ENCODE data around the gene GATA2. TPM values are rescaled to one million over a fixed set of nuclear protein-coding genes. Genes with fewer than 3 reads are reported as not detected.
A peak's percentile ranks its signal among the peaks of the same experiment; 100 is the strongest.

GATA2 gene
- total and polyA plus RNA-seq, 5 donors = 9.7 to 18.1 (median 14.3) TPM

GRCh38 chr3:128471110-128471509 is 21.9 kb downstream of the GATA2 start:
- 76% methylated on average over 2 of the region's 2 CpGs for WGBS
- no peak for DNase-seq
- no peak overlapping the region for H3K4me3 ChIP-seq (ENCODE audit: low read length)
- intact Hi-C loops (cut with DNase I) = no loop called here
- H3K9me3 ChIP-seq (ENCODE audit: control insufficient read depth, low read length) = no peaks in the 10 kb centered on the region
- no peaks in the 10 kb centered on the region for H3K27me3 ChIP-seq (ENCODE audit: control insufficient read depth, insufficient read depth)
- no peak overlapping the region for H3K27ac ChIP-seq (ENCODE audit: low read length)
- ATAC-seq = no peak
- no peaks in the 10 kb centered on the region for H3K4me1 ChIP-seq (ENCODE audit: control insufficient read depth, insufficient read depth, low read length)

GRCh38 chr3:128470134-128470899 is 22.7 kb downstream of the GATA2 start:
- DNase-seq = peak in 1 of 3 donors; percentile 12
- Histone ChIP-seq H3K9me3 (ENCODE audit: control insufficient read depth, low read length) (no peaks in the 10 kb centered on the region), H3K4me3 (ENCODE audit: low read length) (no peak overlapping the region), H3K27me3 (ENCODE audit: control insufficient read depth, insufficient read depth) (no peaks in the 10 kb centered on the region), H3K4me1 (ENCODE audit: control insufficient read depth, insufficient read depth, low read length) (no peaks in the 10 kb centered on the region), H3K27ac (ENCODE audit: low read length) (no peak overlapping the region)
- no peak for ATAC-seq
- WGBS = 72% methylated on average over 13 of the region's 13 CpGs
- intact Hi-C loops (cut with DNase I) = no loop called here

- H3K27ac ChIP-seq (ENCODE audit: low read length) = no peak overlapping the region
- no peaks in the 10 kb centered on the region for H3K4me1 ChIP-seq (ENCODE audit: control insufficient read depth, insufficient read depth, low read length)
- 86% methylated on average over 6 of the region's 6 CpGs for WGBS
- intact Hi-C loops (cut with DNase I) = no loop called here
- H3K9me3 ChIP-seq (ENCODE audit: control insufficient read depth, low read length) = no peaks in the 10 kb centered on the region
- ATAC-seq = no peak
- no peaks in the 10 kb centered on the region for H3K27me3 ChIP-seq (ENCODE audit: control insufficient read depth, insufficient read depth)
- H3K4me3 ChIP-seq (ENCODE audit: low read length) = no peak overlapping the region
- DNase-seq = no peak
Observed at GRCh38 chr3:128469556-128469955, 23.4 kb downstream of the GATA2 start.

GRCh38 chr3:128468791-128469527 is 24.0 kb downstream of the GATA2 start:
- H3K4me1 ChIP-seq (ENCODE audit: control insufficient read depth, insufficient read depth, low read length) = no peaks in the 10 kb centered on the region
- intact Hi-C loops (cut with DNase I) = no loop called here
- no peak overlapping the region for H3K4me3 ChIP-seq (ENCODE audit: low read length)
- H3K9me3 ChIP-seq (ENCODE audit: control insufficient read depth, low read length) = no peaks in the 10 kb centered on the region
- no peaks in the 10 kb centered on the region for H3K27me3 ChIP-seq (ENCODE audit: control insufficient read depth, insufficient read depth)
- ATAC-seq (no peak), DNase-seq (peak in 1 of 3 donors; percentile 15)
- H3K27ac ChIP-seq (ENCODE audit: low read length) = no peak overlapping the region
- WGBS = 91% methylated on average over 10 of the region's 10 CpGs

- no peak overlapping the region for H3K4me3 ChIP-seq (ENCODE audit: low read length)
- no peak overlapping the region for H3K27ac ChIP-seq (ENCODE audit: low read length)
- ATAC-seq (no peak), DNase-seq (peak in 1 of 3 donors; percentile 21)
- H3K4me1 ChIP-seq (ENCODE audit: control insufficient read depth, insufficient read depth, low read length) = no peaks in the 10 kb centered on the region
- no peaks in the 10 kb centered on the region for H3K9me3 ChIP-seq (ENCODE audit: control insufficient read depth, low read length)
- 78% methylated on average over 17 of the region's 17 CpGs for WGBS
- intact Hi-C loops (cut with DNase I) = no loop called here
- no peaks in the 10 kb centered on the region for H3K27me3 ChIP-seq (ENCODE audit: control insufficient read depth, insufficient read depth)
Observed at GRCh38 chr3:128468285-128468790, 24.7 kb downstream of the GATA2 start.

GRCh38 chr3:128466840-128467541 is 26.0 kb downstream of the GATA2 start, which contains the start of gene DNAJB8:
Gene DNAJB8 (minus strand): TSS chr3:128466890. CDS start chr3:128463245, 3,645 bp downstream.
- Histone ChIP-seq H3K9me3 (ENCODE audit: control insufficient read depth, low read length) (no peaks in the 10 kb centered on the region), H3K27me3 (ENCODE audit: control insufficient read depth, insufficient read depth) (no peaks in the 10 kb centered on the region), H3K4me1 (ENCODE audit: control insufficient read depth, insufficient read depth, low read length) (no peaks in the 10 kb centered on the region), H3K27ac (ENCODE audit: low read length) (no peak within 1 kb of the TSS), H3K4me3 (ENCODE audit: low read length) (no peak within 1 kb of the TSS)
- intact Hi-C loops (cut with DNase I) = no loop called here
- 70% methylated on average over 14 of the region's 14 CpGs for WGBS
- DNase-seq = peak in 1 of 3 donors; percentile 9
- ATAC-seq = no peak

- Histone ChIP-seq H3K4me3 (ENCODE audit: low read length) (no peak overlapping the region), H3K27me3 (ENCODE audit: control insufficient read depth, insufficient read depth) (no peaks in the 10 kb centered on the region), H3K9me3 (ENCODE audit: control insufficient read depth, low read length) (no peaks in the 10 kb centered on the region), H3K27ac (ENCODE audit: low read length) (no peak overlapping the region), H3K4me1 (ENCODE audit: control insufficient read depth, insufficient read depth, low read length) (no peaks in the 10 kb centered on the region)
- DNase-seq = no peak
- WGBS = 24% methylated on average over 1 of the region's 1 CpG
- no peak for ATAC-seq
- intact Hi-C loops (cut with DNase I) = no loop called here
Observed at GRCh38 chr3:128464702-128465101, 28.3 kb downstream of the GATA2 start.

GRCh38 chr3:128464188-128464587 is 28.8 kb downstream of the GATA2 start:
- intact Hi-C loops (cut with DNase I) = no loop called here
- no peak for ATAC-seq
- no peaks in the 10 kb centered on the region for H3K27me3 ChIP-seq (ENCODE audit: control insufficient read depth, insufficient read depth)

GRCh38 chr3:128463771-128464170 is 29.2 kb downstream of the GATA2 start:
- Histone ChIP-seq H3K27me3 (ENCODE audit: control insufficient read depth, insufficient read depth) (no peaks in the 10 kb centered on the region), H3K4me1 (ENCODE audit: control insufficient read depth, insufficient read depth, low read length) (no peaks in the 10 kb centered on the region), H3K4me3 (ENCODE audit: low read length) (no peak overlapping the region), H3K9me3 (ENCODE audit: control insufficient read depth, low read length) (no peaks in the 10 kb centered on the region), H3K27ac (ENCODE audit: low read length) (no peak overlapping the region)
- no peak for ATAC-seq
- no peak for DNase-seq
- 89% methylated on average over 10 of the region's 10 CpGs for WGBS
- intact Hi-C loops (cut with DNase I) = no loop called here

More at GRCh38 chr3:128464188-128464587, 28.8 kb downstream of the GATA2 start:
- Histone ChIP-seq H3K27ac (ENCODE audit: low read length) (no peak overlapping the region), H3K4me3 (ENCODE audit: low read length) (no peak overlapping the region), H3K9me3 (ENCODE audit: control insufficient read depth, low read length) (no peaks in the 10 kb centered on the region), H3K4me1 (ENCODE audit: control insufficient read depth, insufficient read depth, low read length) (no peaks in the 10 kb centered on the region)
- no peak for DNase-seq
- 58% methylated on average over 7 of the region's 7 CpGs for WGBS

- Histone ChIP-seq H3K27ac (ENCODE audit: low read length) (no peak overlapping the region), H3K27me3 (ENCODE audit: control insufficient read depth, insufficient read depth) (no peaks in the 10 kb centered on the region), H3K9me3 (ENCODE audit: control insufficient read depth, low read length) (no peaks in the 10 kb centered on the region), H3K4me3 (ENCODE audit: low read length) (no peak overlapping the region), H3K4me1 (ENCODE audit: control insufficient read depth, insufficient read depth, low read length) (no peaks in the 10 kb centered on the region)
- no peak for DNase-seq
- WGBS = 76% methylated on average over 11 of the region's 11 CpGs
- no peak for ATAC-seq
- intact Hi-C loops (cut with DNase I) = no loop called here
Observed at GRCh38 chr3:128463354-128463753, 29.6 kb downstream of the GATA2 start.

- WGBS = 91% methylated on average over 20 of the region's 20 CpGs
- DNase-seq (no peak), ATAC-seq (no peak)
- H3K4me1 ChIP-seq (ENCODE audit: control insufficient read depth, insufficient read depth, low read length) = no peaks in the 10 kb centered on the region
- H3K27ac ChIP-seq (ENCODE audit: low read length) = no peak overlapping the region
- H3K9me3 ChIP-seq (ENCODE audit: control insufficient read depth, low read length) = no peaks in the 10 kb centered on the region
- no peaks in the 10 kb centered on the region for H3K27me3 ChIP-seq (ENCODE audit: control insufficient read depth, insufficient read depth)
- no peak overlapping the region for H3K4me3 ChIP-seq (ENCODE audit: low read length)
- intact Hi-C loops (cut with DNase I) = no loop called here
Observed at GRCh38 chr3:128462931-128463330, 30.1 kb downstream of the GATA2 start.

All from right cardiac atrium (tissue), 5 donors.